AG10803 (cell line): ENCODE measurements around the gene BRPF3.

Experiments
- DNase-seq: peaks from one replicate; pipeline ENCODE4 v3.0.0; 2010; ENCODE audit warnings: low read depth
- H3K4me3 ChIP-seq: 2 replicates; pipeline ENCODE4 v1.5.1; 2011; ENCODE audit warnings: mild to moderate bottlenecking, low read length, control low read depth
- TF ChIP-seq, protein P1 (sequence below): conservative IDR thresholded peaks from 2 replicates; pipeline ENCODE4 v1.5.1; 2011; ENCODE audit warnings: mild to moderate bottlenecking, low read length, control low read depth, inconsistent platforms

The BRPF3 gene

DNA sequence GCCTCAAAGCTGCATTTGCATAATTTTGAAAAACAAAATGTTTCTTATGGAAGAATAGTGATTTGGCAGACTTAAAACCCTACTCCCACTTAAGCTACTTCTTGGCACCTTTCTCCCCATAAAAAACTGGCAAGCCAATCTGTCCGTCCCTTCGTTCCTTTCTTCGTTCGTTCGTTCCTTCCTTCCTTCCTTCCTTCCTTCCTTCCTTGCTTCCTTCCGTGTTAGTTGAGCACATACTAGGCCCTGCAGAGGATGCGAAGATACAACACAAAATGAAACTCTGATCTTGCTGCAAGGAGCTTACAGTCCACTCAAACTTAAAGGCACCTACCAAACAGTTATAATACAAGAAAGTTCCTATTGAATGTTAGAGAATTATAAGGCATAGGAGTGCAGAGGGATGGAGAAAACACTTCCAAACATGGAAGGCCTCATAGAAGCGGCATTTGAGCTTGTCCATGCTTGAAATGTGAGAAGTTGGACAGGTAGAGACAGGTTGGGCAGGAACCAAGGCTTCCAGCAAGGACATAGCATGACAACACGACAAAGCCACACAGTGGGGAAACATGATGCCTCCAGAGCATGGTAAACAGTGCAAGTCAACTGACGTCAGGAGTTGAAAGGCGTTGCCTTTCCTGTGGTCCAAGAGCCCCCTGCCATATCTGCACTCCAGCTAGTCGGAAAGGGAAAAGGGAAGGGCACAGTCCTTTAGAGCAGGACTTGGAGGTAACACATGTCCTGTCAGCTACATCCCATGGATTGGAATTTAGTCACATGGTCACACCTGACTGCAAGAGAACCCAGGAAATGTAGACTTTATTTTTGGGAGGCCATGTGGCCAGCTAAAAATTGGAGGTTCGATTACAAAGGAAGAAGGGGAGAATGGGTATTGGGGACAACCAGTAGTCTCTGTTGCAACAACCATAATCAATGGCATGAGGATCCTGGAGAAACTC, 80.3 kb downstream of the BRPF3 start:
- TF ChIP-seq, protein P1, sequence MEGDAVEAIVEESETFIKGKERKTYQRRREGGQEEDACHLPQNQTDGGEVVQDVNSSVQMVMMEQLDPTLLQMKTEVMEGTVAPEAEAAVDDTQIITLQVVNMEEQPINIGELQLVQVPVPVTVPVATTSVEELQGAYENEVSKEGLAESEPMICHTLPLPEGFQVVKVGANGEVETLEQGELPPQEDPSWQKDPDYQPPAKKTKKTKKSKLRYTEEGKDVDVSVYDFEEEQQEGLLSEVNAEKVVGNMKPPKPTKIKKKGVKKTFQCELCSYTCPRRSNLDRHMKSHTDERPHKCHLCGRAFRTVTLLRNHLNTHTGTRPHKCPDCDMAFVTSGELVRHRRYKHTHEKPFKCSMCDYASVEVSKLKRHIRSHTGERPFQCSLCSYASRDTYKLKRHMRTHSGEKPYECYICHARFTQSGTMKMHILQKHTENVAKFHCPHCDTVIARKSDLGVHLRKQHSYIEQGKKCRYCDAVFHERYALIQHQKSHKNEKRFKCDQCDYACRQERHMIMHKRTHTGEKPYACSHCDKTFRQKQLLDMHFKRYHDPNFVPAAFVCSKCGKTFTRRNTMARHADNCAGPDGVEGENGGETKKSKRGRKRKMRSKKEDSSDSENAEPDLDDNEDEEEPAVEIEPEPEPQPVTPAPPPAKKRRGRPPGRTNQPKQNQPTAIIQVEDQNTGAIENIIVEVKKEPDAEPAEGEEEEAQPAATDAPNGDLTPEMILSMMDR: no peak
- no peak overlapping the region for H3K4me3 ChIP-seq
- DNase-seq: no peak

DNA sequence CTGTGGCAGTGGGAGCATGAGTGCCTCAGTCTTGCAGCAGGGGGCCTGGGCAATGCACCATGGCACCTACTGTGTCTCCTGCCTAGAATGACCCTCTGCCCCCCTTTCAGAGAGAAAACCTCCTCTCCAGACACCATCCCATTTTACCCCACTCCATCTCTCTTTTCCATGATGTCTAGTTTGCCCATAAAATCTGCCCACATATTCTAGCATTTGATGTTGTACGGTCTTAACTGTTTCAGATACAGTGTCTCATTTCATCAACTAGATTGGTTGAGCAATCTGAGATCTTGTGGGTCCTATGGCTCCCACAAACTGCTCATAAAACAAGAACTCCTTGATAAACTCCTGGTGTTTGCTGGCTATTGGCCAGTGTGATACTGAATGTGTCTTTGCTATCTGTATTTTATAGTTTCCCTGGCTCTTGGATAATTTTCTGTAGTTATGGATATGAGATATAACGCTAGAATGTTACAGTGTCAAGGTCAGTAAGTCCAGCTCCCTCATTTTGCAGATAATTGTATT, 81.5 kb downstream of the BRPF3 start:
- no peak overlapping the region for H3K4me3 ChIP-seq
- DNase-seq: no peak
- TF ChIP-seq, protein P1: no peak

DNA sequence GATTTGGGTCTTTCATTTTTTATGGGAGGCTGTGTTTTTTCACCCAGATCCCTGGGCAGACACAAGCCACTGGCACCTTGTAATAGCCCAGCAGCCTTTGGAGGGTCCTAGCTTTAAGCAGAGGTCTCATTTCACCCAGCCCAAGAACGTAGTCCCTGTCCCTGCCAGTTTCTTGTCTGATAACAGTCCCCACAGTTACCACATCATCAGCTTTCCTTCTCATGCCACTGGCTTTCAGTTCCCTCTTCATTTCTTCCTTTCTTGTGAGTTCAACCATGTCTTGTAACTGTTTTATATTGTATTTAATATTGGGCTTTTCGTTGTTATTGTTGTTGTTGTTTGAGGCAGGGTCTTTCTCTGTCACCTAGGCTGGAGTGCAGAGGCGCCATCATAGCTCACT, 83.9 kb downstream of the BRPF3 start:
- DNase-seq: no peak
- TF ChIP-seq, protein P1: no peak
- no peak overlapping the region for H3K4me3 ChIP-seq

DNA sequence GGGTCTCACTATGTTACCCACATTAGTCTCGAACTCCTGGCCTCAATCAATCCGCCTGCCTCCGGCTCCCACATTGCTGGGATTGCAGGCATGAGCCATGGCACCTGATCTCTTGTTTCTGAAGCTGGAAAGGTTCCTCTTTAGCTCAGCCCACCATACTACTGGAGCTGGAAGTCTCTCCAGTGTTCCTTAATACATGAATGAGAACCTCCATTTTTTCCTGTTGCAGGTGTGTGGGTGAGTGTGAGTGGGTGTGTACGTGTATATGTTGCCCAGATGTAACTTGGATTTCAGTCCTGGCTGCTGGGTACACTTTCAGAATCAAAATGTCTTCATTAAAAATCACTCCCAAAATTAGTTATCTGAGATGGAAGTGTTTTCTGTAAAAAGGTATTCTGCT, 84.4 kb downstream of the BRPF3 start:
- DNase-seq: no peak
- H3K4me3 ChIP-seq: no peak overlapping the region
- TF ChIP-seq, protein P1: no peak
